GM18520 (cell line): Measurements from ENCODE around the gene HEPN1.
A peak's percentile ranks its signal among the peaks of the same experiment; 100 is the strongest.
"Not testable (repeated sequence)": the region's sequence is repeated elsewhere in the genome, so short reads cannot be mapped to it uniquely, and the experiment has no call there.

ENCODE experiments used
- ATAC-seq: cut with Tn5 transposase; IDR thresholded peaks from one replicate; pipeline ENCODE4 v1.9.1; 2021; ENCODE audit not compliant: unreplicated experiment

The HEPN1 gene

DNA sequence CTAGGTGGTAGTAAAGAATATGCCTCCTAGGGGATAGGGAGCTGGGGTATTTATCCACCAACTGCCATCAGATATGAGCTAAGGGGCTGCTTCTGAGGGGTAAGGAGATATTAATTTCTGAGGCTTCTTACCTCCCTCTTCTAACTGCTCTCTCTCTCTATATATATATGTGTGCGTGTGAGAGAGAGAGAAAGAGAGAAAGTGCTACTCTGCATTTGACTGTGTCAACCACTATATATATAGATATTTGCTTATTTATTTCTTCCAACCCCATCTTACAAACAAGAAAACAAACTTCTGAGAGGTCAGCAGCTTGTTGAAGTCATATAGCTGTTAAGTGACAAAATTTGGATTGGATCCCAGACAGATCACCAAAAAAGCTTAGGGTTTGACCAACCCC, 22.7 kb downstream of the HEPN1 start:
- no peak for ATAC-seq

GRCh38 chr11:124942466-124943253, 23.6 kb downstream of the HEPN1 start:
- no peak for ATAC-seq

GRCh38 chr11:124943254-124943616, 24.2 kb downstream of the HEPN1 start:
- ATAC-seq: no peak

DNA sequence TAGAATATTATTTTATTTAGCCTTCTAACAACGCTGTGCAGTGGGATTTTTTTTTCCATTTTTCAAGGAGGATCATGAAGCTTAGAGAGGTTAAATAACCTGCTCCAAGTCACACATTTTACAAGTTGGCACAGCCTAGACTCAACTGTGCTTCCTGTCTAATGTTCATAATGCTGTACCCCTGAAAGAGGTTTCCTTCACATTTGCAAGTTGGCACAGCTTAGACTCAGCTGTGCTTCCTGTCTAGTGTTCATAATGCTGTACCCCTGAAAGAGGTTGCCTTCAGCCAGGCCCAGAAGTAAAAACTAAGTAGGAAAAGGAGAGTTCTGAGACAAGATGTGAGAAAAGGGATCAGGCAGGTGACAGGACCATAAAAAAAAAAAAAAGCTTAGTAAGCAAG, 24.7 kb downstream of the HEPN1 start:
- ATAC-seq: no peak

- ATAC-seq: no peak
Observed at GRCh38 chr11:124944565-124944964, 25.5 kb downstream of the HEPN1 start.

- no peak for ATAC-seq
Observed at GRCh38 chr11:124945826-124946225, 26.8 kb downstream of the HEPN1 start.

GRCh38 chr11:124946735-124947141, 27.7 kb downstream of the HEPN1 start:
- ATAC-seq: no peak

- ATAC-seq: no peak
Observed at GRCh38 chr11:124950601-124951330, 31.7 kb downstream of the HEPN1 start.

GRCh38 chr11:124951341-124951740, 32.3 kb downstream of the HEPN1 start:
- ATAC-seq: no peak

- peak; percentile 91 for ATAC-seq
Observed at GRCh38 chr11:124953753-124954589, 34.9 kb downstream of the HEPN1 start, which contains the start of gene CCDC15. Gene CCDC15, plus strand, starts transcription at chr11:124954202. Its CDS starts 531 bp downstream, at chr11:124954733.

GRCh38 chr11:124954590-124954955, 35.5 kb downstream of the HEPN1 start:
- no peak for ATAC-seq

DNA sequence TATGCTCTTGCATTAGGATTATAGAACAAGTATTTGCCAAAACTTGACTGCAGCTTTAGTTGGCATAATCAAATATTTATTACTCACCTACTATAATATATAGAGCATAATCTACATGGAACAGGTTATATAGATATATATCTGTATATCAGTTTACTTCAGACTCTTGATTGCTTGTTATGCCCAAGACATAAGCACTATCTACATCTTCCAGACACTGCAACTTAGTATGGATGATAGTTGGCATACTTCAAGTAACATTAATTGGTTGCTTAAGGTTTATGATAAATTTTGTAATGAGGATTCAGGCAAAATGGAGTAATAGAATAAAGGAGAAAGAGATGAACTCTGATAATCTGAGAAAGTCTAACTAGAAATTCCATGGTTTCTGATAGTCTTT, 36.0 kb downstream of the HEPN1 start:
- ATAC-seq: no peak

DNA sequence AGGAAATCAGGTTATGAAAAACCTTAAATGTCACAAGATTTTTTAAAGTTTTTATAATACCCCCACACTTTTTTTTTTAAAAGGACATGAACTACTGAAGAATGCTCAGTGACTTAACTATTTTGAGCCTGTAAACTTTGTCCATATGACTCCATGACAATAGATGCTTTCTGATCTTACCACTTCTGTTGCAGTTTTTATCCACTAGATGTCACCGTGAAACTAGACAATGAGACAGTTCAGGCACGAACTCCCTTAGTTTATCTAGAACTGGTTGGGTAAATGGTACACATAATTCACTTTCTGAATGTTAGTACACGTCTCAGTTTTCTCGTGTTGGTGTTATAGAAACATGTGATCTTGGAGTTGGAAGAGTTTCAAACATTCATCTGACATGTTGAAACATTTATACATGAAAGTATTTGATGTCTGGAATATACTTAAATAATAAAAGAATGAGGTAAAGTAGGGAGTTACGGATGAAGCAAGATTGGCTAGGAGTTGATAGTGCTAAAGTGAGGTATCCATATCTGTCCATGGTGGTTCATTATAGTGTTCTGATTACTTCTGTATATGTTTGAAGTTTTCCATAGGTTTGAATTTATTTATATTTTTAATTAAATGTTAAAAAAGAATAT, 43.0 kb downstream of the HEPN1 start:
- peak; percentile 96 for ATAC-seq

- ATAC-seq: not testable (repeated sequence)
Observed at GRCh38 chr11:124968197-124968596, 49.1 kb downstream of the HEPN1 start.
